Activated T-cell treated with anti-CD3 and anti-CD28 coated beads, Interleukin-2, amount 50 U/mL, for 72 hours (primary cell): Measurements from ENCODE around the gene EMX1. TPM values are rescaled to one million over a fixed set of nuclear protein-coding genes. Genes with fewer than 3 reads are reported as not detected.

Experiments
- ATAC-seq, 2 donors: fragments of 150-1000 bp; cut with Tn5 transposase; replicated peaks in 1 of 2; 2 replicates each; pipeline ENCODE4 v1.10.0; 2021; ENCODE audit warnings: moderate library complexity in 2 of 2, mild to moderate bottlenecking in 1 of 2
- DNase-seq, 2 donors: peaks; one replicate each; pipeline ENCODE4 v3.0.0; 2021 to 2022; ENCODE audit warnings: mixed read lengths in 1 of 2
- H3K27ac Mint-ChIP-seq: one replicate; pipeline ENCODE4 v1.8.0; 2022; ENCODE audit warnings: mild to moderate bottlenecking, moderate library complexity, mixed read lengths
- H3K27me3 Mint-ChIP-seq: one replicate; pipeline ENCODE4 v1.8.0; 2022; ENCODE audit warnings: low read depth, mixed read lengths
- H3K36me3 Mint-ChIP-seq, 2 donors: one replicate each; pipeline ENCODE4 v1.8.0; 2022; ENCODE audit warnings: mixed read lengths in 2 of 2, mild to moderate bottlenecking in 1 of 2; ENCODE audit not compliant: insufficient read depth in 2 of 2
- H3K4me1 Mint-ChIP-seq: one replicate; pipeline ENCODE4 v1.8.0; 2022; ENCODE audit warnings: low read depth, mixed read lengths
- H3K4me3 Mint-ChIP-seq, 2 donors: one replicate each; pipeline ENCODE4 v1.8.0; 2022; ENCODE audit warnings: mild to moderate bottlenecking in 2 of 2, mixed read lengths in 2 of 2, moderate library complexity in 2 of 2
- H3K9me3 Mint-ChIP-seq, 2 donors: one replicate each; pipeline ENCODE4 v1.8.0; 2022; ENCODE audit warnings: mixed read lengths in 2 of 2
- total RNA-seq, 2 donors: library from RNA; stranded (reverse); gene quantifications; one replicate each; pipeline ENCODE4 v1.2.3, GENCODE V29; 2022

Gene EMX1
- total RNA-seq, 2 donors from 2014 or later: 0.44 to 0.50 TPM

DNA sequence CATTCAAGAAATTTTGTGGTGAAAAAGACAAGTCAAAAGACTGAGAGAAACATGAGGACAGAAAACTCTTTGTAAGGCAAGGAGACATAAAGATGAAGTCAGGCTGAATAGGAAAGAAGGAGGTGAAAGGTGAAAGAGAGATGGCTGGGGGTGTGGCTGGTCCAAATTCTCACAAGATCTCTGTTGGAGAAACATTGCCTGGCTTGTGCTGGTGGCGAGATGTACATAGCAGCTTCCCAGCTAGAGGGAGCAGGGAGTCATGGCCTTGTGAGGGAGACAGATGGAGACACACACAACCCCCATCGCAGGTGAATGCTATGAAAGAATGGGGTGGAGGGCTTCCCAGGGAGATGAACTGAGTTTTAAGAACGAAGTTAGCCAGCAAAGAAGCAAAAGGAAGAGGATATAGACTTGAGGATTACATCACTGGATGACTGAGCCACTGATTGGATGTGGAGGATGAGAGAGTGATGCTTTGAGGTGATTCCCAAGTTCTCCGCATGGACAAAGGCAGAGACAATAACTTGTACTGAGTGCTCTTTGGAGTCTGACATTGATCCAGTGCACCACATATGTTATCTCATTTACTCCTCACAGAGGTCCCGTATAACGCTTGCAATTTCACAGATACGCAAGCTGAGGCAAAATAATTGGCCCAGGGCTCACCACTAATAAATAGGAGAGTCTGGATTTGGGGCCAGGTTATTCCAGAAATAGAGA lies 3.7 kb upstream of the EMX1 start:
- Mint-ChIP-seq H3K4me1 (peaks cover 28% of the 10 kb centered on the region), H3K36me3 (no peaks in the 10 kb centered on the region), H3K4me3 (no peak overlapping the region), H3K27ac (no peak overlapping the region), H3K9me3 (no peaks in the 10 kb centered on the region), H3K27me3 (peaks cover 80% of the 10 kb centered on the region)
- ATAC-seq (no peak), DNase-seq (no peak)

DNA sequence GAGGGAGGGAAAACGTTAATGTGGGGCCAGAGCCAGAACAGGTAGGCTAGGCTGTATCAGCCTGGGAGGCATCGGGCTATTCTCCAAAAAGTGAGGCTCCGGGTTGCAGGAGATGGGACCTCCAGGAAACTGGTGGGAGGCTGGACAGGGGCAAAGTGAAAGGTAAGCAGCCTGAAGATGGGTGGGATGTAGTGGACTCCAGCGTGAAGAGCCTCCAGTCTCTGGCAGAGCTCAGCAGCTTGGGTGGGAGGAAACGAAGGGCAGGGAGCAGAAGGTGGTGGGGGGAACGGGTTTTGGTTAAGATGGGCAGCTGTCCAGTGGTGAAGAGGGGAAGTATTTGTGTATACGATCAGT lies 3.1 kb upstream of the EMX1 start:
- no peak for DNase-seq
- peaks cover 34% of the 10 kb centered on the region for H3K4me1 Mint-ChIP-seq
- H3K9me3 Mint-ChIP-seq: no peaks in the 10 kb centered on the region
- ATAC-seq: no peak
- H3K27me3 Mint-ChIP-seq: peaks cover 83% of the 10 kb centered on the region
- no peak overlapping the region for H3K4me3 Mint-ChIP-seq
- H3K27ac Mint-ChIP-seq: no peak overlapping the region
- no peaks in the 10 kb centered on the region for H3K36me3 Mint-ChIP-seq

DNA sequence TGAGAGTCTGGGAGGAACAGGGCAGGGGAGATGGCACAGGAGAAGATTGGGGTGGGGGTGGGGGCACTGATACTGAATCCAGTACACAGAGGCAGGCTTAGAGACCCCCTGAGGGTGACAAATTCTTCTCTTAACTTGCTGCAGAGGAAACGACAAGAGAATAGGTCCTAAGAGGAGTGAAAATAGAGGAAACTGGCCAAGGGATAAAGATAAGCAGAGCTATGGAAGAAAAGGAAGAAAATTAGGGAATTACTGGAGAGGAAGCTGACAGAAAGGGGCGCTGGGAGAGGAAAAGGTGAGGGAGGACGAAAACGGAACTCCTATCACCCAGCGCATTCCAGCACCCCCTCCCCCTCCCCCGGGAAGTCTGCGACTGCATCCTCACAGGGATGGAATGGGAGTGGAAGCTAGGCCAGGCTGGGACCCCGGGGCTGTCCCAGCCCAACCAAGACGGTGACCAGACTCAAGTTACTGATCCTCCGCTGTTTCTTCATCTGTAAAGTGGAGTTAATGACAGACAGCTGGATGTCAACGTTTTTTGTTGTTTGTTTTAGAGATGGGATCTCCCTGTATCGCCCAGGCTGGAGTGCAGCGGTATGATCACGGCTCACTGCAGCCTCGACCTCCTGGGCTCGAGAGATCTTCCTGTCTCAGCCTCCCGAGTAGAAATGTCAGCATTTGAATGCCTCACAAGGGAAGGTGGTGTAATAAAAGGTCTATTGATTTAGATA lies 2.6 kb upstream of the EMX1 start:
- Mint-ChIP-seq H3K27ac (no peak overlapping the region), H3K4me3 (peak overlapping the region; percentile 63 to 72), H3K4me1 (peaks cover 39% of the 10 kb centered on the region), H3K36me3 (no peaks in the 10 kb centered on the region), H3K9me3 (no peaks in the 10 kb centered on the region), H3K27me3 (peaks cover 83% of the 10 kb centered on the region)
- DNase-seq (no peak), ATAC-seq (no peak)

DNA sequence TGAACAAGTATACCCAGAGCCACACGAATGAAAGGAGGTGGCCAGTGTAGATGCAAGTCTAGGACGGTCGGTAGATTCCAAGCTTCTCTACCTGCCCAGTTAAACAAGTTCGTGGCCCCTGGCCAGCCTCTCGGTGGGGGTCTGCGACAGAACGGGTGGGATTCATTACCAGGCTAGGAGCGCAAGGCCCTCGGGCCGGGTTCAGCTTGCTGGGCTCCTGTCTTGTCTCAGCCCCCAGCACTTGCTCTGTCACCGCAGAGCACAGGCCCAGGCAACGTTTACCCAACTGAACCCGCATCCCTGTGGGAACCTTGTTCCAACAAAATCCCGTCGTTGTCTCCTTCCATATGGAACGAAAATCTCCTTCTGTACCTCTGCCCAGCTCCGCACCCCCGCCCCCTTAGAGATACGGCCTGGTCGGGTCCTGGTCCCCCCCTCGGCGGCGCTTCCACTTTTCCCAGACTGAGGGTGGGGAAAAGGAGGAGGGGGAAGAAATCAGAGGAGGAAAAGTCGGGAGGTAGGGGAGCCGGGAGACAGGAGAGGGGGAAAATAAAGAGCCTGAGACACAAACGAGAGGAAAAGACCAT lies 1.9 kb upstream of the EMX1 start:
- Mint-ChIP-seq H3K27ac (no peak overlapping the region), H3K36me3 (no peaks in the 10 kb centered on the region), H3K4me3 (peak overlapping the region; percentile 63 to 72), H3K4me1 (peaks cover 39% of the 10 kb centered on the region), H3K9me3 (no peaks in the 10 kb centered on the region), H3K27me3 (peaks cover 80% of the 10 kb centered on the region)
- ATAC-seq (no peak), DNase-seq (no peak)

DNA sequence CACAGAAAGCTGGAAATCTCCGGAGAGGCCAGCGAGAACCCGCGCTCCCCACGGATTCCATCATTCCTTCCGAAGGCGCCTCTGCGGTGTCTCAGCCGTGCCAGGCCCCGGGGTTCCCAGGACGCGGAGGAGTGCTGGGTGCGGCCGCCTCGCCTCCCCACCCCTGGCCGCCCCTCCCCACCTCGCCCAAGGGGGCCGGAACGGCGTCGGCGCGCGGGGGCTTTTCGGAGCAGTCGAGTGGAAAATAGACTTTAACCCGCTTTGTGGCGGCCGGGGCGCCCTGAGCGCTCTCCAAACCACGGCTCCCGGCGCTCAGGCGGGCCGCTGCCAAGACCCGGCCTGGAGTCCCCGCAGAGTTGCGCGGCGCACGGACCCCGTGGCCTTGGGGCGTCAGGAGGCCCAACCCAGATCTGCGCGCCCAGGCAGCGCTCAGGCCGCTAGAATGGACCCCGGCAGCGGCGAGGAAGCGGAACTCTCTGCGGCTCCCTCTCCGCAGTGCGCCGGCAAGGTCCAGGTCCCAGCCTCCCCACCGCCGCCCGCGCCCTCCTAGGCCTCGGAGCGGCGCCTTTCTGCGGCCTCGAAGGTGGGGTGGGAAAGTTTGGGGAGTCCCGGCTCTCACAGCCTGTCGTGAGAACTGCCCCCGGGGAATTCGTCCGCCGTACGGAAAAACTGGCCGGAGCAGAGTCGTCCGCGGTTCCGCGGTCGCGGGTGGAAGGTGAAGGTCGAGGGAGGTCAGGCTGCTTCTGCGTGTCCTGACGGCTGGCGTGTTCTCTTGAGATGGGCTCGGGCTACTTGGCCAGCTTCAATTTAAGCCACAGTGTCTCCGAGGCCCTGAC lies 1.2 kb upstream of the EMX1 start:
- Mint-ChIP-seq H3K36me3 (no peaks in the 10 kb centered on the region), H3K4me1 (peaks cover 39% of the 10 kb centered on the region), H3K27ac (no peak overlapping the region), H3K9me3 (no peaks in the 10 kb centered on the region), H3K27me3 (peaks cover 80% of the 10 kb centered on the region), H3K4me3 (peak overlapping the region; percentile 87)
- ATAC-seq: peak; percentile 56 to 63
- peak; percentile 72 to 76 for DNase-seq

DNA sequence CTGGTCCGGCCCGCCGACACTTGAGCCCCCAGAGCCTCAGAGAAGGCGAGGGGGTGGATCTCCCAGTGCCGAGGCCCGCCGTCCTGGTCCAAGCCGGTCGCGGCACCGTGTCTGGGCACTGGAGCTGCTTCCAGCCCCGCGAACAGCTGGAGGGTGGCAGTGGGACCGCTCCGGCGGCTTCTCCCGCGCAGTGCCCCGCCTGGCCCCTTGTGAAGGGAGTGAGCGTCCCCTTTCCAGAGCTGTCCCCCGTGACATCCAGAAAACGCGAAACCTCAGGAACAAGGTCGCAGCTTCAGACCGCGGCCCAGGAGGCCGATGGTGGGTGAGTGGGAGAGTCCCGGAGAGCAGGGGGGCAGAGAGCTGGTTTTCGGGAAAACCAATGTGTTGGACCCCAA lies 579 bp upstream of the EMX1 start:
- DNase-seq (peak in 1 of 2 donors; percentile 21), ATAC-seq (peak; percentile 6 to 16)
- Mint-ChIP-seq H3K4me3 (peak overlapping the region; percentile 87), H3K9me3 (no peaks in the 10 kb centered on the region), H3K27me3 (peaks cover 80% of the 10 kb centered on the region), H3K36me3 (no peaks in the 10 kb centered on the region), H3K27ac (no peak overlapping the region), H3K4me1 (peaks cover 39% of the 10 kb centered on the region)

DNA sequence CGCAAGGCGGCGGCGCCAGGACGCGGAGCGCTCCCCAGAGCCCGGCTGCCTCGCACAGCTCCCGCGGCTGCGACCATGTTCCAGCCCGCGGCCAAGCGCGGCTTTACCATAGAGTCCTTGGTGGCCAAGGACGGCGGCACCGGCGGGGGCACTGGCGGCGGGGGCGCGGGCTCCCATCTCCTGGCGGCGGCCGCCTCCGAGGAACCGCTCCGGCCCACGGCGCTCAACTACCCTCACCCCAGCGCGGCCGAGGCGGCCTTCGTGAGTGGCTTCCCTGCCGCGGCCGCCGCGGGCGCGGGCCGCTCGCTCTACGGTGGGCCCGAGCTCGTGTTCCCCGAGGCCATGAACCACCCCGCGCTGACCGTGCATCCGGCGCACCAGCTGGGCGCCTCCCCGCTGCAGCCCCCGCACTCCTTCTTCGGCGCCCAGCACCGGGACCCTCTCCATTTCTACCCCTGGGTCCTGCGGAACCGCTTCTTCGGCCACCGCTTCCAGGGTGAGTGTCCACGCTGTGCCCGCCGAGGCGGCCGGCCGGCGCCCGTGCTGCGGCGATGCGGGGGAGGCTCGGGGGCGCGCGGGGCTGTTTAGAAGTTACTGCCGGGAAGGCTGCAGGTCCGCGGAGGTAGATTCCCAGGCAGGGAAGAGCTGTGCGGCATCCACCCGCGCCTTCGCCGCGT lies 696 bp downstream of the EMX1 start:
- Mint-ChIP-seq H3K27ac (no peak overlapping the region), H3K36me3 (no peaks in the 10 kb centered on the region), H3K27me3 (peaks cover 82% of the 10 kb centered on the region), H3K4me1 (peaks cover 39% of the 10 kb centered on the region), H3K4me3 (peak overlapping the region; percentile 72 to 77), H3K9me3 (no peaks in the 10 kb centered on the region)
- DNase-seq (peak in 1 of 2 donors; percentile 34), ATAC-seq (peak in 1 of 2 donors; percentile 5)

DNA sequence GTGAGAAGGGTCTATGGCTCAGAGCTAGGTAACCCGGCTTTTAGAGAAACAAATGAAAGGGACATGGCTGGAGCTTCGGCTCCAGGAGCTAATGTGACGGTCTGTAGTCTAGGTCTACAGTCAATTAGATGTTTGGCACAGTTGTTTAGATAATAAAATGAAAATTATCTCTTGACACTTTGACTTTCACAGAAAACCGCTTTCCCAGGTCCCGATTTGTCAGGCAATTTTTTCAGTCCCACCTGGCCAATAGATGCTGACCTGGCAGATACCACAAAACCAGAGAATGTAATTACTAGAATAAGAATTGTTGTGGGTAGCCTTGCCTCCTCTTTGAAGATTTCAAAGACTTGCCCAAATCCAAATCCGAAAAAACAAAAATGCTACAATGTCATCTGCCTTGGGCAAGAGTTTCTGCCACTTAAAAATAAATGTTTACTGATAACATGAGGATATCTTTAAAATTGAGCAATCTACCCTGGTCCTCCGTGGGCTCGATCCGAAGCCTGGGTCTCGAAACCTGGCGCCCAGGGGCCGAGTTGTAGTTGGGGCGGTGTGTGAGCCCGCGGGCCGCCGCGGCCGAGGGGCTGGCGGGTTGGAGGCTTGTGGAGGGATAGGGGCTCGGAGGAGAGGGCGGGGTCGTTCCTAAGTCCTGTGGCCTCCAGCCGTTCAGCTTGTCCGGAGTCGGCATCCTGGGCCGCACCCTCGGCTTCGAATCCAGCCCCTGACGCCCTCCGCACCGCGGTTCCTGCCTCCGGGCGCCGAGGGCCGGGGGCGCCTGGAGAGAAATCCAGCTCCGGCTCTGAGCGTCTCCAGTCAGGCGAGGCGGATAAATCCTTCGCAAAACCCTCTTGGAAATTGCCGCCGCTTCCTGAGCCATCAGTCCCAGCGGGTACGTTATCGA lies 2.3 kb downstream of the EMX1 start:
- Mint-ChIP-seq H3K4me1 (peaks cover 43% of the 10 kb centered on the region), H3K27me3 (peaks cover 77% of the 10 kb centered on the region), H3K9me3 (no peaks in the 10 kb centered on the region), H3K4me3 (peak overlapping the region; percentile 82 to 83), H3K27ac (peak overlapping the region; percentile 51), H3K36me3 (no peaks in the 10 kb centered on the region)
- ATAC-seq (no peak), DNase-seq (no peak)

DNA sequence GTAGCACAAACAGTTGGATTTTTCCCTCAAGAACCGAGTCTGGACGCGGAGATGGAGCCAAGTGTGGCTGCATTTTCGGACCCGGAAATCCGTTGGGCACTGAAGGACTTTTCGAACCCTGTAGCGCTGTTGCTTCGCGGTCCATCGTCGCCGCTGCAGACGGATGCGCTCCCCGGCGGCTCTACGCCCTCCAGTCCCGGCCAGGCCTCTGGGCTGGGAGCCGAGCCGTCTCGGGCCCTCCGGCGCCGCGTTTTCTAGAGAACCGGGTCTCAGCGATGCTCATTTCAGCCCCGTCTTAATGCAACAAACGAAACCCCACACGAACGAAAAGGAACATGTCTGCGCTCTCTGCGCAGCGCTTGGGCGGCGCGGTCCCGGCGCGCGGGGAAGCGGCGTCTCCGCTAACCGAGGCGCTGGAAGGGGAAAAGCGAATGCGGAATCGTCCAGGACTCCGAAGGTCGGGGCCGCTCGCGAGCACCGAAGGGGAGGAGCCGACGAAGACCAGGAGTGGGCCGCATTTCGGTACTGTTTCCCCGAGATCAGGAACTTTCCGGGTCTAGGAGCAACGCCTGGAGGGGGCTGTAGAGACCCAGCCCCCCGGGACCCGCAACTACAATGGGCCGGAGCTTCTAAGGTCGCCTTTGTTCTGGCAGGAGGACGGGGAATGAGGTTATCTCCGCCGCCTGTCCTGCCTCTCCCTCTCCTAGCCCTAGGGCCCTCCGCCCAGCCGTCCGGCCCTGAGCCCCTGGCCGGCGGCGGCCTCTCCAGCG lies 3.2 kb downstream of the EMX1 start:
- no peak overlapping the region for H3K27ac Mint-ChIP-seq
- ATAC-seq (peak; percentile 30 to 32), DNase-seq (peak; percentile 60 to 72)
- peaks cover 69% of the 10 kb centered on the region for H3K27me3 Mint-ChIP-seq
- H3K36me3 Mint-ChIP-seq: no peaks in the 10 kb centered on the region
- peak overlapping the region; percentile 82 to 83 for H3K4me3 Mint-ChIP-seq
- H3K9me3 Mint-ChIP-seq: no peaks in the 10 kb centered on the region
- peaks cover 35% of the 10 kb centered on the region for H3K4me1 Mint-ChIP-seq

DNA sequence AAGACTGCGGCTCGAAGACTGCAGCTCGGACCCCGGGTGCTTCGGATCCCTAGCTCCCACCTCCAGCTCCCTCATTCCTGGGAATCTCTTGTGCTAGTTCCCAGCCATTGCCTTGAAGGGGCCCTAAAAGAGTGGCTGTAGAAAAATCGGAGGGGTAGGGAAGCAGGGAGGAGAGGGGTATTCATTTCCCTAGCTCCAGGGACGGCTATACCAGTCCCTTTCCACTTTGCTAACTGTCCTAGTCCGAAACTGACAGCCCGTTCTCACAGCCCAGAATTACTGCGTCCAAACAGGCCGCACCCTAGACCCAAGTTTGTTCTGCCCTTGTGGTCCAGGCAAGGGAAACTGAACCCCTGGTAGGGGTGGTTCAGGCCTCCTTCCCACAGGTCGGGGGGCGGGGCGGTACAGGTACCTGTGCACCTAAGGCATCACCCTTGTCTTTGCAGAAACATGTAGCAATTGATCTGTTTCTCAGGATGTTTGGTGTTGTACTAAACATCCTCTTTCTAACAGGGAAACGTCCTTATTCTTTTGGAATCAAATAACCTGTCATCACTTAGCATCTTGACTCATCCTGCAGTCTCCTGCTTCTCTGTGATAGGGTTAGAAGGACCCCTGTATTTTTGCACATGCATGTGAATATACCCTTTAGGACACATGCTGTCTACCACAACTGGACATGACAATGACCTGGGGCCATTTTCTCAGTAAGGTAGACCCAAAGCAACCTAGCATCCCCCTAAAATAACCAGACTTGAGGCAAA lies 4.0 kb downstream of the EMX1 start:
- ATAC-seq (no peak), DNase-seq (no peak)
- Mint-ChIP-seq H3K27ac (no peak overlapping the region), H3K4me3 (peak overlapping the region in 1 of 2 donors; percentile 83), H3K36me3 (no peaks in the 10 kb centered on the region), H3K27me3 (peaks cover 66% of the 10 kb centered on the region), H3K9me3 (no peaks in the 10 kb centered on the region), H3K4me1 (peaks cover 32% of the 10 kb centered on the region)

DNA sequence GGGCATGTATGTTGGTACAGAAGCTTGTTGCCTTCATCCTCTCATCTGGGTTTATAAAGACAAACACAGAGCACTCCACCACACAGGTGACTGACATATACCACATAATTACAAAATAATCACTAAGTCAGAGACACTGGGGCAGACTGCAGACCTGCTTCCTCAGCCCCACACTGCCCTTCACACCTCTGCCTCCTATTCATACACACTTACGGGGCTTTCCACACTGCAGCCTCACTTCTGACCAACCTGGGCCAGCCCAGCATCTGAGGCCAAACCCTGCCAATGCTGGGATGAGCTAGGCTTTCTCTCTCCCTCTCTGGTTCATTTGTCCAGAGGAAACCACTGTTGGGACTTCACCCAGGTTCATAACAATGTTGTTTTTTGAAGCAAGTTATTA lies 4.5 kb downstream of the EMX1 start:
- Mint-ChIP-seq H3K4me3 (no peak overlapping the region), H3K27ac (no peak overlapping the region), H3K36me3 (no peaks in the 10 kb centered on the region), H3K27me3 (peaks cover 60% of the 10 kb centered on the region), H3K4me1 (peaks cover 26% of the 10 kb centered on the region), H3K9me3 (no peaks in the 10 kb centered on the region)
- DNase-seq: no peak
- no peak for ATAC-seq
